DND-41 (cell line): ENCODE measurements around the gene MYO18B.

ENCODE experiments used
- ATAC-seq: fragments of 200-7000 bp; cut with Tn5 transposase; 3 replicates; pipeline ENCODE4 v1.9.1; 2021; ENCODE audit warnings: low read depth; ENCODE audit not compliant: insufficient read depth
- DNase-seq: peaks from one replicate; pipeline ENCODE4 v3.0.0-alpha.2; 2020
- H2AFZ ChIP-seq: 2 replicates; pipeline ENCODE4 v1.6.0; 2012; ENCODE audit warnings: low read depth, low read length
- H3K27ac ChIP-seq: 2 replicates; pipeline ENCODE4 v1.5.1; 2012; ENCODE audit warnings: low read length, inconsistent platforms
- H3K27me3 ChIP-seq: fragments of 200-600 bp; sonication (generic); 2 replicates; pipeline ENCODE4 v1.6.0; 2012; ENCODE audit warnings: low read length, mild to moderate bottlenecking, inconsistent platforms; ENCODE audit not compliant: insufficient read depth, poor library complexity
- H3K36me3 ChIP-seq: 2 replicates; pipeline ENCODE4 v1.5.1; 2012; ENCODE audit warnings: low read length, inconsistent platforms; ENCODE audit not compliant: insufficient read depth
- H3K4me1 ChIP-seq: 2 replicates; pipeline ENCODE4 v1.5.1; 2012; ENCODE audit warnings: mild to moderate bottlenecking, low read length; ENCODE audit not compliant: insufficient read depth
- H3K4me2 ChIP-seq: 2 replicates; pipeline ENCODE4 v1.6.0; 2012; ENCODE audit warnings: mild to moderate bottlenecking, moderate library complexity, low read length, inconsistent platforms; ENCODE audit not compliant: insufficient read depth
- H3K4me3 ChIP-seq, 2 experiments: fragments of 200-600 bp in 1 of 2; shearing (Covaris generic) in 1 of 2; 2 replicates each; pipeline ENCODE4 v1.5.1; 2012 to 2016; ENCODE audit warnings: inconsistent platforms in 2 of 2, low read length in 2 of 2, mild to moderate bottlenecking in 2 of 2, low read depth in 1 of 2, moderate library complexity in 1 of 2
- H3K79me2 ChIP-seq: 2 replicates; pipeline ENCODE4 v1.6.0; 2012; ENCODE audit warnings: low read length, inconsistent platforms; ENCODE audit not compliant: insufficient read depth
- H3K9ac ChIP-seq: 2 replicates; pipeline ENCODE4 v1.6.0; 2012; ENCODE audit warnings: low read depth, mild to moderate bottlenecking, inconsistent platforms, low read length, moderate library complexity
- H3K9me3 ChIP-seq: 2 replicates; pipeline ENCODE4 v1.5.1; 2012; ENCODE audit warnings: low read length, moderate library complexity, mild to moderate bottlenecking, inconsistent platforms; ENCODE audit not compliant: insufficient read depth, severe bottlenecking
- H4K20me1 ChIP-seq: 2 replicates; pipeline ENCODE4 v1.6.0; 2012; ENCODE audit warnings: low read length; ENCODE audit not compliant: insufficient read depth
- CTCF ChIP-seq: IDR thresholded peaks from 2 replicates; pipeline ENCODE4 v1.5.1; 2012; ENCODE audit warnings: borderline replicate concordance, low read length, moderate library complexity, mild to moderate bottlenecking; ENCODE audit not compliant: poor library complexity, severe bottlenecking; ENCODE audit errors: extremely low read depth
- EZH2 ChIP-seq: IDR thresholded peaks from 3 replicates; pipeline ENCODE4 v1.6.1; 2012; ENCODE audit warnings: borderline replicate concordance, low read depth, mild to moderate bottlenecking, moderate library complexity, low read length, inconsistent platforms; ENCODE audit not compliant: severe bottlenecking

MYO18B gene

GRCh38 chr22:25802018-25802417, 60.0 kb downstream of the MYO18B start:
- Histone ChIP-seq H4K20me1 (no peaks in the 10 kb centered on the region), H3K4me1 (no peaks in the 10 kb centered on the region), H3K4me2 (no peak overlapping the region), H3K36me3 (no peaks in the 10 kb centered on the region), H3K27ac (no peak overlapping the region), H3K27me3 (no peaks in the 10 kb centered on the region), H3K9ac (no peak overlapping the region), H3K79me2 (no peaks in the 10 kb centered on the region), H3K4me3 (no peak overlapping the region), H2AFZ (no peak overlapping the region), H3K9me3 (no peaks in the 10 kb centered on the region)
- ATAC-seq (no peak), DNase-seq (no peak)
- no peak for TF ChIP-seq EZH2
- no peak for TF ChIP-seq CTCF

DNA sequence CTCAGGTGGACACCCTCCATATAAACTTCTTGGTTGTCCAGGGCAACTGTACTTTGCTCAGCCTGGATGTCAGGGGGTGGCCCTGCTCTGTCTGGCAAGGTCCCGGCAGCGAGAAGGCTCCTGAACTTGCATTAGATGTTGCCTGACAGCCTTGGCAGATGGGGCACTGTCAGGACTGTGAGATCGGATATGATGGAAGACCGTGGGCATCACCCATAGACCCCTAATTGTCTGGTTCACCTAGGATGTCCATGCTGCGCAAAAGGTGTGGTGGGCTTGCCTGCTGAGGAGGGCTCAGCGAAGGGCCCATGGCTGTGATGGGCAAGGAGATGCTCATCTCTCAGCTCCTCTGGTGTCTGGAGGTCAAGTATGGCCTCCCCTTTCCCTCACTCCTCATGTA, 62.7 kb downstream of the MYO18B start:
- DNase-seq, result no peak
- no peaks in the 10 kb centered on the region for H3K4me1 ChIP-seq
- H3K27ac ChIP-seq, result no peak overlapping the region
- H3K4me2 ChIP-seq, result no peak overlapping the region
- H3K9me3 ChIP-seq, result no peaks in the 10 kb centered on the region
- no peak overlapping the region for H3K4me3 ChIP-seq
- no peak for TF ChIP-seq CTCF
- TF ChIP-seq EZH2, result no peak
- ATAC-seq, result no peak
- H4K20me1 ChIP-seq, result no peaks in the 10 kb centered on the region
- no peaks in the 10 kb centered on the region for H3K36me3 ChIP-seq
- H3K9ac ChIP-seq, result no peak overlapping the region
- H3K27me3 ChIP-seq, result no peaks in the 10 kb centered on the region
- no peaks in the 10 kb centered on the region for H3K79me2 ChIP-seq
- no peak overlapping the region for H2AFZ ChIP-seq

DNA sequence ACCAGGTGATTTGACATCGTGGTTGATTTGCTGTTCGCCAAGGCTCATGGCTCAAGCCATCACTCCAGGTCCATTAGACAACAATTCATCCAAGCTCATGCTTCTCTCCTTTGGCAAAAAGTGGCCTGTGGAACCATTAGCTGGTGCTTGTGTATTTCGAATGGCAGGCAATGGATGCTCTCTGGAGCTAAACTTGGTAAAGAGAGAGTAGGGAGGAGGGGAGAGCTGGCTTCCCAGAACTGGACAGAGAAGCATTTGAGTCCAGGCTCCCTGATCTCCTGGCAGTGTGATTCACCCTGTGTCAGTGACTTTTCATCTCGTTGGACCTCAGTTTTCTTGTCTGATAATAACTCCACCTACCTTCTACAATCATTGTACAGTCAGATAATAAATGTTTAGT, 64.6 kb downstream of the MYO18B start:
- Histone ChIP-seq H3K4me2 (no peak overlapping the region), H3K9me3 (no peaks in the 10 kb centered on the region), H3K27me3 (no peaks in the 10 kb centered on the region), H4K20me1 (no peaks in the 10 kb centered on the region), H2AFZ (no peak overlapping the region), H3K9ac (no peak overlapping the region), H3K36me3 (no peaks in the 10 kb centered on the region), H3K4me3 (no peak overlapping the region), H3K27ac (no peak overlapping the region), H3K4me1 (no peaks in the 10 kb centered on the region), H3K79me2 (no peaks in the 10 kb centered on the region)
- ATAC-seq (no peak), DNase-seq (no peak)
- TF ChIP-seq CTCF (no peak), EZH2 (no peak)

DNA sequence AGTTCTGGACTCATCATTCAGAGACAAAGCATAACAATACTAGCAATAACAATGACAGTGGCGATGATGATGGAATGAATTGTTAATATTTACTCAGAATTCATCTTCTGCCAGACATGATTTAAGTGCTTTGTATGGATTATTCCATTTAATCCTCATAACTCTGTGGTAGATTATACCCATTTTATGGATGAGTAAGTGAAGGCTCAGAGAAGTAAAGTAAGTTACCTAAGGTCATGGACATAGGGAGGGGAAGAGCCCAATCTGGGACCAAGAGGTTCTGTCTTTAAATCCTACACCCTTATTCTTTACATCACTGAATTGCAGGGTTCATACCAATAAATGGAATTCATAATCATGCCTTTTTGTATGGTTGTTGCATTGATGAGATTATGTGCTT, 72.7 kb downstream of the MYO18B start:
- DNase-seq (no peak), ATAC-seq (no peak)
- Histone ChIP-seq H3K36me3 (no peaks in the 10 kb centered on the region), H3K9me3 (no peaks in the 10 kb centered on the region), H2AFZ (no peak overlapping the region), H4K20me1 (no peaks in the 10 kb centered on the region), H3K4me1 (no peaks in the 10 kb centered on the region), H3K79me2 (no peaks in the 10 kb centered on the region), H3K27me3 (peaks cover 10% of the 10 kb centered on the region), H3K4me2 (no peak overlapping the region), H3K4me3 (no peak overlapping the region), H3K27ac (no peak overlapping the region), H3K9ac (no peak overlapping the region)
- no peak for TF ChIP-seq EZH2
- no peak for TF ChIP-seq CTCF
